NK-92 treated with Interleukin-12 subunit alpha and Interleukin-12 subunit beta, amount 100 ng/mL, for 24 hours (cell line): Measurements from ENCODE around the gene RNASE12.
"Not testable (repeated sequence)": the region's sequence is repeated elsewhere in the genome, so short reads cannot be mapped to it uniquely, and the experiment has no call there.

Source experiments
- DNase-seq: peaks from one replicate; lab custom pipeline; 2025; lab: John Stamatoyannopoulos, UW

The RNASE12 gene

GRCh38 chr14:20591235-20591634, at the start of gene RNASE12:
TSS of gene RNASE12 (minus strand) at chr14:20591376. CDS start at chr14:20590723, 653 bp downstream.
- DNase-seq = no peak

DNA sequence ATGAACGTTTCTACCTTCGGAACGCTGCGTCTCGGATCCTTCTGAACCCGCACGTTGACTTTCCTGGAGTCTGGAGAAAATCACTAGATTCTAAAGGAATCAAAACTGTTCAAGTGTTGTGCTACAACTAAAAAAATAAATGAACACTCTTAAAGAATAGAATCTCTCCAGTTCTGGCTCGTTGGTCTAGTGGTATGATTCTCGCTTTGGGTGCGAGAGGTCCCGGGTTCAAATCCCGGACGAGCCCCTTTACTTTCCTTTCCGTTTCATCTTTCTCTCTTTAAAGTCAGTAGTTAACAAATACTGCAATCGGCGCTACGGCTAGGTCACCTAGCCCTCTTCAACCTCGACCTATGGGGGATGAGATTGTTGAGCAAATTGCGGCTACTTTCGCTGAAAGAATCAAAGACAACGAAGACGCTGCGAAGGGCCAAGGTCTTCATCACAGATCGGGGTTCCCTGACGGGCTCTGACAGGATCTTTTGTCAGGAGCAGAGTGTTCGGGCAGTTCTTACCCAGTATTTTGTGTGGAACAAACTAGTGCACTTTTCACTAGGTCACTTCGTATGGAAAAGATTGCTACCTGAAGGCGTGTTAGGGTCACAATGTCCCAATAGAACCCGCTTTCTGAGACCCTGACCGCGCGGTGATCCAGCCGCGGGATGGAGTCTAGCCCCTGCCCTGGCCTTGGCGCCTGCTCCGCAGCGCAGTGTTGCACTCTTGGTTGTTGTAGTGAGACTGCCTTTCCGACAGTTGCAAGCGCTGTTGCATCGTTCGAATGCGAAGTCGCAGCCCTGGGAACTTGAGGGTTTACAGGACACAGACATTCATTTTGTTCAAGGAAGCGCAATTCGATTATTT, 41.9 kb upstream of the RNASE12 start:
- no peak for DNase-seq

GRCh38 chr14:20632448-20632830, 41.3 kb upstream of the RNASE12 start:
- no peak for DNase-seq

- DNase-seq = no peak
Measured at GRCh38 chr14:20631880-20632389, 40.8 kb upstream of the RNASE12 start.

GRCh38 chr14:20631023-20631879, 40.1 kb upstream of the RNASE12 start:
- DNase-seq = no peak

DNA sequence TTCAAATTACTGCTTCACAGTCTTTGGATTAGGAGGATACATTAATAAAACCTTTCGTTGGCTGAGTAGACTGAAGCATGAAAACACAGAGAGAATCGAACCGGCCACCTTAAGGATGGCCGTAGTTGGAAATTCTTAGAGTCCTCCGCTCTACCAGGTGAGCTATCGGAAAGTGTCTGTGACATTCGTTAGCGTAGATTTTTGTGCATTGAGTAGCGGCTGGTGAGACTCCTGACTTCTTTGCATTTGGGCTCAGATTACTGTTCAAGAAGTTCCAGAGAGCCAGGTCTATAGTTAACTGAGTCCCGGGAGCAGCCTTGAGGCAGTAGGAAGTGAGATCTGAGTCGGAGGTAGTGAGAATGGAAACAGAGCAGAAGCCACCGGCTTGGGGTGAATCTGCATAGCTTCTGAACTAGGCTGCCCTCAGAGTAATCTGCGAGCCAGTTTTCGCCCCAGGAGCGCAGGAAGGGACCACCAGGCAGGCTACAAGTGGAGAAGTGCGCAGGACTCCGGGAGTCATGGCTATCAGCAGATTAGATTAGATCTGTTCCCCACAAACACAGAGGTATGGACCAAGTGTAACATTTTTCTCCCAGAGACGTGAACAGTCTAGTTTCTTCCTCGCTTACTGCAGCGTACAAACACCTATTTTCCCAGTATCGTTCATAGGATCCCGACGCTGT, 39.3 kb upstream of the RNASE12 start:
- DNase-seq = no peak

DNA sequence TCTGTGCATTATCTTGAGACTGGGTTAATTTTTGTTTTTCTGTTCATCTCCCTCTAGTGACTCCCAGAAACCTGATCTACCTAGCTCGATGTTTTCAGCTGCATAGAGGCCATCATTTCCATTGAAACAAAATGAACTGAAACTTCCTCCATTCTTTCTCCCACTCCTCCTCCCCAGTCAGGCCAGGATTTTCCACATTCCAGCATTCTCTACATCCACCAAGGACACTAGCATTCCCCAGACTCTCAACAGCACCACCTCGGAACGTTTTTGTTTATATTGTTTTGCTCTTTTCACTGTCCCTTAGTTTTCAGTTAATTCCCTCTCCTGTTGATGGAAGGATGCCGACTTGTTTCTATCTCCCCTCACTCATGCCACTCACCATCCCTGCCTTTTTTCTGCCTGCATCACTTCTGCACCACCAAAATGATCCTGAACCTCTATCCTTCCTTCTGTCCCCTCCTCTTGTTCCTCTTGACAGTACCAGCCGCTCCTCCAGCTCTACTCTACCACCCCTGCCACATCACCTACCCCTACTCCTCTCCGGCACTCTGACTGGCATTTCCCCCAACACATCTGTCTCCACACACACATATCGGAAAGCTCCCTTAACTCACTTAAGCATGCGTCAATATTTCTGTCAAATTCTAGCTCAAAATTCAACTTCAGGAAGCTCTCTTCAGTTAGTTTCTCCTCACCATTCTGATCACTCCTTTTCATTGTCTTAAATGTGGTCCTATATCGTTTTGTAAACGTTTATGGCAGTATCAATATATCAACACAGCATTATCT, 37.1 kb upstream of the RNASE12 start:
- DNase-seq = no peak

- no peak for DNase-seq
Measured at GRCh38 chr14:20627346-20628027, 36.3 kb upstream of the RNASE12 start.

DNA sequence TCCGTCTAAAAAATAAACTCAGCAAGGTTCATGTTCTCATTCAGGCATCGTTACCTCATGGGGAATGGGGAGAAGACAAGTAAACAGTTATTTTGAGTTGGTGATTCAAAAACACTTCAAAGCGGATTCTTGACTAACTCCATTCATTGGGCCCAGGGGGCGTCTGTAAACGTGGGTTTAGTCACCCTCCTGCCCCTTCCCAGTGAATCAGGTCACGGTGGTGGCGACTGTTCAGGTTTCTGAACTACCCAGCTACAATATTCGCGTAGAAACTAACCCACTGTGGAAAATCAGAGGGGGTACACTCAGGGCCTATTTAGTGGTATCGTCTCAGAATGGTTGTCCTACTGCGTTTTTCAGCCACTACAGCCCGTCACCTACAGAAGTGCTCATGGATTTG, 35.1 kb upstream of the RNASE12 start:
- no peak for DNase-seq

GRCh38 chr14:20624495-20625070, 33.4 kb upstream of the RNASE12 start:
- no peak for DNase-seq

DNA sequence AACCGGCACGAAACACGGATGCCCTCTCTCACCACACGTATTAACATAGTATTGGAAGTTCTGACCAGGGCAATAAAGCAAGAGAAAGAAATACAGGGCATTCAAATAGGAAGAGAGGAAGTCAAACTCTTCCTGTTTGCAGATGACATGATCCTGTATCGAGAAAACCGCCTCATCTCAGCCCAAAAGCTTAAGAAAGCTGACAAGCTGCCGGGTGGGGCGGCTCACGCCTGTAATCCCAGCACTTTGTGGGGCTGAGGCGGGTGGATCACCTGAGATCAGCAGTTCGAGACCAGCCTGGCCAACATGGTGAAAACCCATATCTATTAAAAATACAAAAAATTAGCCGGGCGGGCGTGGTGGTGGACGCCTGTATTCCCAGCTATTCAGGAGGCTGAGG, 32.6 kb upstream of the RNASE12 start:
- DNase-seq = no peak

DNA sequence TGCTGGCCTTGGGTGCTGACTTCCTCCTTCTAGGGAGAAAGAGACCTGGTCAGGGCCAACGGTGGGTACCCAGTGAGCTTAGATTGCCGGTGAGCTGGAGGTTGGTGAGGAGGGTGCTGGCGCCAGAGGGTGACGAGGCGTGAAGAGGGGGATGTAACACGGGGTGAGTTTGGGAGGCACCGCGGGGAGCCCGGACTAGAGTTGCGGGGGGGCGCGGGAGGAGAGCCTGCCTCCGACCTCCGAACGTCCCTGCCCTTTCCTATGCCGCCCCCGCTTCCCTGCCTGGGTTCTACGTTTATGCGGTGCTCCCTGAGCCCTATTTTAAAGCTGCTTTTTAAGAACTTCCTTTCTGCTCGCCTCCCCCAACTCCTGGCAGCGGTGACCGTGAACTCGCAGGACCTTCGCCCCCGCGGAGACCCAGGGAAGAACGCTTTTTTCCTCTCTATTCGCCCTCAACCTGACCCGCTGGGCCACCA, 31.7 kb upstream of the RNASE12 start:
- no peak for DNase-seq

- no peak for DNase-seq
Measured at GRCh38 chr14:20620798-20621478, 29.8 kb upstream of the RNASE12 start.

DNA sequence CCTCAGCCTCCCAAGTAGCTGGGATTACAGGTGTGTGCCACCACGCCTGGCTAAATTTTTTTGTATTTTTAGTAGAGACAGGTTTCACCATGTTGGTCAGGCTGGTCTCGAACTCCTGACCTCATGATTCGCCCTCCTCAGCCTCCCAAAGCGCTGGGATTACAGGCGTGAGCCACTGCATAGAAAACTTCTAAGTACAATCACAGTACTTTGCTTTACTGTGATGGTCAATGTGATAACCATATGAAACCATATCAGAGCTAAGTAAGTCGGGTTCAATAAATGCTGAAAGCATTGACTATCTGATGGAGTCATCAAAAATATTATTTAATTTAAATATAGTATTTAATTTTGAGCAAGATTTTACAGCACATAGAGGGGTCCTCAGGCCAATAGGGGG, 28.5 kb upstream of the RNASE12 start:
- not testable (repeated sequence) for DNase-seq

- no peak for DNase-seq
Measured at GRCh38 chr14:20618271-20618749, 27.1 kb upstream of the RNASE12 start.

DNA sequence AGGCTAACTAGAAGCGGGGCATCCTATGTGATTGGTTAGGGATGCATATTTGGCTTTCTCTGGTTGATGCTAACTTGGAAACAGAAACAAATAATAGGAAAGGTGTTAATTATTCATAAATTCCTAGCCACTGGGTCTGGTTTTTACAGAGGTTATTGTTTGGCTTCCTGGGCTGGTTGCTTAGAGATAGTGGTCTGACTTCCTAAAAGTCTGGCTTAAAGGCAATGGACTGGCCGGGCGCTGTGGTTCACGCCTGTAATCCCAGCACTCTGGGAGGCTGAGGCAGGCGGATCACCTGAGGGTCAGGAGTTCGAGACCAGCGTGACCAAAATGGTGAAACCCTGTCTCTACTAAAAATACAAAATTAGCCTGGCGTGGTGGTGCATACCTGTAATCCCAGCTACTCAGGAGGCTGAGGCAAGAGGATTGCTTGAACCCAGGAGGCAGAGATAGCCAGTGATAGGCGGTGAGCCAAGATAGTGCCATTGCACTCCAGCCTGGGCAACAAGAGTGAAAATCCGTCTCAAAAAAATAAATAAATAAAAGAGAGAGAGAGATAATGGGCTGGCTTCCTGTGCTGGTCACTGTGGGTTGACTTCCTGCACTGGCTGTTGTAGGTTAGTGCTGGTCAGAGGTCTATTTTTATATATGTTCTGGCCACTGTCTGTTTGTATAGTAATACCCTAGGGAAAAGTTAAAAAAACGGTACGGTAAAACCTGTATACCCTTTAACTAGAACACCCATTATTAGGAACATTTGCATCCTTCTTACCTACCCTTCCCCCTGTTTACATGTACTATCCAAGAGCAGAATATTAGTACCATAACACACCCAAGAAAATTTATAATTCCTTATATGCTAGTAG, 26.2 kb upstream of the RNASE12 start:
- no peak for DNase-seq

GRCh38 chr14:20615996-20616395, 24.8 kb upstream of the RNASE12 start:
- no peak for DNase-seq

DNA sequence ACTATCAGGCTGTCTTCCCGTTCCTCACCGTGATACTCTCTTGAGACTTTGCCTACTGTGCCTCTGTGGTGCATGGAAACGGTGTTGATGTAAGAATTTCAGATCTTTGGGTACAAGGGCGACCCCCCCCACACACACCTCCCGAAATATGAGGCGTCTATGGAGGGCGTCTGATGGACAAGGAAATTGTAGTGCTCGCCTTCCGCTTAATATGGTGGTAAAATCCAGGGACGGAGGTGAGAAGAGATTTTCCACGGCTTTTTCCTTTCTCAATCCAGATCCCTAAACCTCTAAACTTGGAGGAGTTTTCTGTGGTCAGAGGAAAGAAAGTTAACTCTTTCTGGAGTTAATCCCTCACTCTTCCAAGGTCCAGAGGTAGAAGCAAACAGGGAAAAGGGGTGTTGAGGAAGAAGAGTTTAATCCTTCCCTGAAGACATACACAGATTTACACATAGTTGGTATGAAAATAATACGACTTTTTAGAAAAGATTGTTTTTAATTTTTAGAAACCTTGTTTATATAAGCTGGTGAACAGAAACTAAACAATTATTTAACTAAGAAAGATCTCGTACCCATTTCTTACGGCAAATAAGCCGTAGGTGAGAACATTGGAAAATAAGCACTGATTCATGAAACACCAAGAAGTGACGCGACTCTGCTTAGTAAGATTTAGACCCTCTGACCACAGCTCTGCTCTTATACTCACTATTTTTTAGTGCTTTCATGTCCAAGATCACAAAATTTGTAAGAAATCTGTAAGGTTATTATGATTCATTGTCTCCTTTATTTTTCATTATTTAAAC, 23.1 kb upstream of the RNASE12 start:
- DNase-seq = no peak
